GOT3 (cell line): ENCODE measurements around the gene MTUS2.

Source experiments
- DNase-seq: peaks from one replicate; lab custom pipeline; 2025; ENCODE audit warnings: mixed read lengths; lab: John Stamatoyannopoulos, UW

The MTUS2 gene

DNA sequence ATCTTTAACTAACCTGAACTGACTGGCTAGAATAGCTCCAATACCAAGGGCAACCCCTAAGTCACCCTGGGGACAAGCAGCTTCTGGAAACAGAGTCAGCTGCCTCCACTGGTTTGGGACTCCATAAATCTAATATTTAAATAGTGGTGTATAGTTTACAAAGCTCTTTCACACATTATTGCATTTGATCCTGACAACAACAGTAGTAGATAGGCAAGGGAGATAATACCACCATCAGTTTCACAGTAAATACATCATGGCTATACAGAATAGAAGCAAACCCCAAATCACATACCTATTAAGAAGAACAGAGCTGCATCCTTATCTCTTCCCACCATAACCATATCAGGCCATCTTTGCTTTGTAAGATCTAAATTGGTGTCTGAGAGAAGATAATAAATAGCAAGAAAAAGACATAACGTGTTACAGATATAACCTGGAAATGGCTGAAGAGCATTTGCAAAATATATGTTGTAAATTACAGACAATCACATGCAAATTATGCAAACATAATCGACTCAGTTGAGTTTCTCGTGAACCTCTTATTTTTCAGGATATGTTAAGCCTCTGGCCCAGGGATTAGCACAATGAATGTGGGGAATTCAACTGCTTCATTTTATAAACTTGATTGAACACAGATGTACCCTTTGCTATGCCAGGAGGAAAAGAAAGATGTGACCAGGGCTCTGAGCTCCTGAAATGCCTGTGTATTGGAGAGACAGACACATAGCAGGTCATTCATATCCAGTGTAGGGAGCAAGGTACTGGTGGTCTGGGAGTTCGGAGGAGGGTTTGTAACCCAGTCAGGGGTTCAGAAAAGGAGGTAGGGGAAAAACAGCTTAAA lies 632.9 kb downstream of the MTUS2 start:
- no peak for DNase-seq

DNA sequence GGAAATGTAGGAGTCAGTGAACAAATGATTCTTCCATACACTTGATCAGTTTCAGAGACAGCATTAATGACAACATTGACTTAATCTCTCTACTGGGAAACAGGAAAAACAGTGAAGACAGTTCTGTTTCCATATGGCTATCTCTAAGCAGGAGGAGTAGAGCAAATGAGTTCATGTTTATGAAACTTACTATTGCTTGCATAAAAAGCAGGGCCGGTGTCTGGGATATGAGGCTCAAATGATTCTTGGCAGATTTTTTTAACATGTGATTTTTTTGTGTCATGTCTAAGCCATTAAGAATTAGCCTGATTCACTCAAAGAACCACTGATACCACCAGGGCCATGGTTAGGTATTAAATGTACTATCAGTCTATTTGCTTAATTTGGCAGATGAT lies 633.5 kb downstream of the MTUS2 start:
- DNase-seq, result no peak

DNA sequence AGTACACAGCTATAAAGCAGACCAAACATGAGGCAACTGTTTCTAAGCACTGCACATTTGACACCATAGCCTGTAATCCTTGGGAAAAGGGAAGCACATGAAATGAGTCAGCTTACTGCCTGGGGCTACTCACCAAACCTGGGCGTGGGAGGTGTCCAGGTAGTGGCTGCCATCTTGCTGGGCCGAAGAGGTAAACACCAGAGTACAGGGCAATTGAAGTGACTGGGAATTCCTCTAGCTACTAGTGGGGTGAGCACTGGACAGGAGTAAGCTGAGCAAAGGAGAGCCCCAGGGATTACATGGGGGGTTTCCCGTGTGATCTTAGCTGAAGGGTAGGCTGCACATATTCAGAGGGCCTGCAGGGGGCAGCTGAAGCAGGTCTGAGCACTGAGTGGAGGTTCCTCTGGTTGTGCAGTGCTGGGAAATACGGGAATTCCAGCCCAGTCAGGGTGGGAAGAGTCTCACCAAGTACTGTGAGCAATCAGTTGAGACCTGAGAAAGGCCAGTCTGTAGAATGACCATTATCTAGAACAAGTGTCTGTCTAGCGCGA lies 634.9 kb downstream of the MTUS2 start:
- no peak for DNase-seq

DNA sequence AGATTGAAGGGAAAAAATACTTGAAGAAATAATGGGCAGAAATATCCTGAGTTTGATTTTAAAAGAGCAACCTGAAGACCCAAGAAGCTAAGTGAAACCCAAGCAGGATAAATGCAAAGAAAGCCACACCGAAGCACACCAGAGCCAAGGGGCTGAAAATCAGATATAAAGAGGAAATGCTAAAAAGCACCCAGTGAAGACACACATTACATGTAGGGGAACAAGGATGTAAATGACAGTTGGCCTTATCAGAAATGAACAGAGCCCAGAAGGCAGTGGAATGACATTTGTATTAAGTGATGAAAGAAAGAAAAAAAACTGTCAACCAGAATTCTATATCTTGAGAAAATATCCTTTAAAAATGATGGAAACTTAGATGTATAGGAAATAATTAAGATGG lies 636.3 kb downstream of the MTUS2 start:
- no peak for DNase-seq

DNA sequence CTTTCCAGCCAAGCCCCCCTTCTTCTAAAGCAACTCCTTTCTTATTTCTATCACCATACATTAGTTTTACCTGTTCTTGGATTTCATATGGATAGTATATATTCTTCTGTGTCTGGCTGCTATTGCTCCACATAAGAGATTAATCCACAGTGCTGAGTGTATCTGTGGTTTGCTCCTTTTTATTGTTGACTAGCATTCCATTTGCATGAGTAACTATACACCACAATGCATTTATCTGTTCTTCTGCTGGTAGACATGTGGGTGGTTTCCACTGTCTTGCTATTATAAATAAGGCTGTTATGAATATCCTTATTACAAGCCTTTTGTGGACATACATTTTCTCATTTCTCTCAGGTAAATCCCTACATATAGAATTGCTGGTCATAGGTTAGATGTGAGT lies 637.2 kb downstream of the MTUS2 start:
- no peak for DNase-seq

DNA sequence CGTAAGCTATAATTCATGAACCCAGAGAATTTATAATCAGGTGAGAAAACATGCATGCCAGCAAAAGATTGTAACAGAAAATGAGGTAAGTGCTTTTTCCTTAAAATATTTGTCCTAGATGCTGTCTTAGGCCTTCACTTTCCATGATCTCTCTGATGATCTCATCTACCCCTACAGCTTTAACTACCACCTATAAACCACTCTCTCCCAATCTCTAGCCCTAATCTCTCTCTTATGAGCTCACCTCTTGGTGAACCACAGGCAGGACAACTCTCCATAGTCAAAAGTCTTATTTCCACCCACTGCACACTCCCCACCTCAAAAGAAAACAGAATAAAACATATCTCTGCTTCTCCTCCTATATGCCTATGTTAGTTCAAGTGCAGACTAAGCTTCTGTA lies 638.3 kb downstream of the MTUS2 start:
- DNase-seq, result no peak

DNA sequence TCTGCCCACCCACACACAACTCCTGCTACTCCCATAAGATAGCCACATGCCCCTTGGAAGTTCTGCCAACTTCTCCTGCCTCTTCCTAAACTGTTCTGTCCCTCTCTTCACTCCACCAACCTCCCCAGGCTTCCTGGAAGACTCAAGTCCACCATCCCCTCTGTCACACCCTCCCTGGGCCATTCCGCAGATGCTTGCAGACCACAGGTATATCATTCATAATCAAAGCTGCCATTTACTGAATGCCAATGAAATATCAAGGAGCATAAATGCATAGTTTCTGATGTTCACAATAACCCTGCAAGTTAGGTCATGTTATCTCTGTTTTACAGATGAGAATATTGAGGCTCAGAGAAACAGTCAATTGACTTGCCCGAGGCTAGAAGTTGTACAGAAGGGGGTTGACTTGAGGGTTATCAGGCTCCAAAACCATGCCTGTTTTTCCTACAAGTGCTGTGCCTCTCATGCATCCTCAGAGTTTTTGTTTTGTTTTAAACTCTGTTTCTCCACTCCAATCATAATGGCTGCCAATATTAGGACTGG lies 639.7 kb downstream of the MTUS2 start:
- no peak for DNase-seq

DNA sequence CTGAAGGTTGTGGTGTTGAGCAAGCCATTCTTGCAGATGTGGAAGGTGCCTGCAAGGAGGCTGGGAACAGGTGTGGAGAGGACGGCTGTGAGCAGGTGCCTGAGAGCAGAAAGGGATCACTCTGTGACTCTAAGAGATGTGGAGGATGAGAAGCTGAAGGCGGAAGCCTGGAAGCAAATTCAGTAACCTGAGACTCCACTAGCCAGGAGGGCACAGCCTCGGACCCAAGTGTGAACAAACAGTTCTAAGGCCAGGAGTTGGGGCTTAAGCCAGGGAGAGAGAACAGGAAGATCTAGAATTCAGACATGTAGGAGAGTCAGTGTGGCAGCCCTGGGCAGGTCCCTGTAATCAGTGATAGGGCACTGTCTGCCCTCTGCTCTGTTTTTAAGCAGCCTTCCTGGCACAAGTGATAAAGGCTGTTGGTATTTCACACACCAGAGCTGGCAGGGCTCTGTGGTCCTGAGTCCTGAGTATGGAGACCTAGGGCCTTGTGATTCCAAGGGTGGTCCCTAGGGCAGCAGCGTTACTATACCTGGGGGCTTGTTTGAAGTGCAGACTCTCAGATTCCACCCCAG lies 644.1 kb downstream of the MTUS2 start:
- no peak for DNase-seq

DNA sequence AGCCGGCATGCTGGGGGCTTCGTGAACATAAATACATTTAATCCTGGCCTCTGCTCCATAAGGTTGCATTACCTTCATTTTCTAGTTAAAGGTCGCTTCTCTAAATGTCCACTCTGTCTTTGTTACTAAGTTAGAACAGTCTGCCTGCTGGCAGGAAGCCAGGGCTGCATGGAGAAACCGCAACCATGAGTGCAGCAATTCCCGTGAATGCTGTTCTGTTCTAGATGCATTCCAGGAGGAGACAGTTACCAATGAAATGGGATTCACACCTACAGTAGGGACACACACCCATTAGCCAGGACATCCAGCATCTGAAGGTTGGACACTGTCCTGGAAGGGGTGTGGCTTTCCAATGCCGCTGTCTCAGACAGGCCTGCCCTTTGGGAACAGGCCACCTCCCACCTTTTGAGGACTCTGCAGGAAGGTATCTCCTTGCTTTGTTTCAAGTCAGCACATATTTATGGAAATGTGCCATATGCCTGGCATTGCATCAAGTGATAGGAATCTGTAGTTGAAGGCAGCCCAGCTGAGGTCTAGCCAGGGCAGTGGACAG lies 645.7 kb downstream of the MTUS2 start:
- DNase-seq, result no peak

DNA sequence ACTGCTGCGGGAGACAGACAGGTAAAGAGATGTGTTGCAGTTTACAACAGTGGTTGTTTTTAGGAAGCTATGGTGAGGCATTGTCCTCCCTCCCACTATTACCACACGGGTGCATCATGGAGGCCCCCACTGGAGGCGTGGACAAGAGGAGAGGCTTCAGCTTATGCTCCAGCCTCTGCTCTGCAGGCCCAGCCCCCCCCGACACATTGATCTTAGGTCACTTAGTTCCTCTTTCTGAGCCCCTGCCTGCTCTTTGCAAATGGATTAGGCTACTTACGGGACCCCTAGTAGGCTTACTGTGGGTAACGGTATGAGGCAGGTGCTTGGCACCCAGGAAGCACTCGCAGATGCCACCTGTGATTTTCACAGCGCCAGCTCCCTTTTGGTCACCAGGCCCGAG lies 651.4 kb downstream of the MTUS2 start:
- DNase-seq, result no peak

DNA sequence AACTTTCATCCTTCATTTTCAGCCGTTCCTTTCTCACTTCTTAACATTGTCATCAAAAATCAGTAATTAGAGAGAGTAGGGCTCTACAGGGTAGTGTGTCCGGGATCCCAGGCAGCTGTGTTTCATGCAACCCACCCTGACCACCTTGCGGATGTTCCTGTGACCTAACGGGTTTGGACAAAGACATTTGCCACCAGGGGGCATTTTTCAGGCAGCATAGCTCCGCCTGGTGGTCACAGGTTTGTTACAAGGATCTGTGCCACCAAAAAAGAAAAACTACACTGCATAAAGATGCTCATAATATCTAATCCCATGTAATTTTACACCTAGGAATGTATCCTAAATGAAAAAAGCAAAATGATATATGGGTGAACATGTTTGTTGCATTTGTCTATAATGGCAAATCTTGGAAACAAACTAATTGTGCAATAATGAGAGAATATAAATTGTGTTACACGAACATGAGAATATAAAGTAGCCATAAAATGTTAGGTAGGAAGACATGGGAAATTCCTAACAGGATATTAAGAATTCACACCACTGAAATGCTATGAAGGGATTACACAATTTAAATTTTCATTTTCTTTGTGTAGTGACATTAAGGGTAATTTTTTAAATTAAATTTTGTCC lies 652.3 kb downstream of the MTUS2 start:
- no peak for DNase-seq

DNA sequence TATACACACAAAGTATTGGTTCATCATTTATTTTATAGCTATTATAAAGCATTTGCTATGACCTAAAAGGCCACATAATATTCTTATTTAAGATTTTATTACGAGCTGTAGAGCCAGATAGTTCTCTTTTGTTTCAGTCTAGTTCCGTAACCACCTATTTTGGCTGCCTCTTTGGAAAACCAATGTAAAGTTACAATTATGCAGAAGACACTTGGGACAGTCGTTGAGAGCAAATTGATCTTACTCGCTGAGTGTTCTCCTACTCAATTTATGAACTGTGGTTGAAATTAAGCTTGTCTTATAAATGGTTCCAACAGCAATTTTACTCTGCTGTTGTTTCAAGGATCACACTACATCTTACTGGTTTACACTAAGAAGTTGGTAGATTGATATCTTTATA lies 653.0 kb downstream of the MTUS2 start:
- DNase-seq, result no peak

DNA sequence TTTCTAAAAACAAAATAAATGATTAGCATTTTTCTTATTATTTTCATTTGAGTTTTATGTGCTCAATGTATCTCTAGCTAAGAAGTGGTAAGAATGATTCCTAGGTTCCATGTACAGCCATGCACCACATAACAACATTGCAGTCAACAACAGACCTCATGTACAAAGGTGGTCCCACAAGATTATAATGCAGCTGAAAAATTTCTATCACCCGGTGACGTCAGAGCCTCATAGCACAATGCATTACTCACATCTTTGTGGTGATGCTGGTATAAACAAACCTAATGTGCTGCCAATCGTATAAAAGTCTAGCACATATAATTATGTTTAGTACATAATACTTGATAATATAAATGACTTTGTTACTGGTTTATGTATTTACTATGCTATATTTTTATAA lies 654.9 kb downstream of the MTUS2 start:
- no peak for DNase-seq

DNA sequence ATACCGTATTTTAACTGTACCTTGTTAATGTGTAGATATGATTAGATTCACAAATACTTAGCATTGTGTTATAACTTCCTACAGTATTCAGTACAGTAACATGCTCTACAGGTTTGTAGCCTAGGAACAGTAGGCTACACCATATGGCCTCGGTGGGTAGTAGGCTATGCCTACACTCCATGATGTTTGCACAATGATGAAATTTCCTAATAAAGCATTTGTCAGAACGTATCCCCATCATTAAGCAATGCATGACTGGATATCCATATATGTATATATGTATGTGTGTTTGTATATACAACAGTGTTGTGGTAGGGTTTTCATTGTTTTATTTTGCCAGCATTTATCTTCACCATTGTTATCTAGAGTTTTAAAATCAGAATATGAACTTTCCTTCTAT lies 655.9 kb downstream of the MTUS2 start:
- no peak for DNase-seq

DNA sequence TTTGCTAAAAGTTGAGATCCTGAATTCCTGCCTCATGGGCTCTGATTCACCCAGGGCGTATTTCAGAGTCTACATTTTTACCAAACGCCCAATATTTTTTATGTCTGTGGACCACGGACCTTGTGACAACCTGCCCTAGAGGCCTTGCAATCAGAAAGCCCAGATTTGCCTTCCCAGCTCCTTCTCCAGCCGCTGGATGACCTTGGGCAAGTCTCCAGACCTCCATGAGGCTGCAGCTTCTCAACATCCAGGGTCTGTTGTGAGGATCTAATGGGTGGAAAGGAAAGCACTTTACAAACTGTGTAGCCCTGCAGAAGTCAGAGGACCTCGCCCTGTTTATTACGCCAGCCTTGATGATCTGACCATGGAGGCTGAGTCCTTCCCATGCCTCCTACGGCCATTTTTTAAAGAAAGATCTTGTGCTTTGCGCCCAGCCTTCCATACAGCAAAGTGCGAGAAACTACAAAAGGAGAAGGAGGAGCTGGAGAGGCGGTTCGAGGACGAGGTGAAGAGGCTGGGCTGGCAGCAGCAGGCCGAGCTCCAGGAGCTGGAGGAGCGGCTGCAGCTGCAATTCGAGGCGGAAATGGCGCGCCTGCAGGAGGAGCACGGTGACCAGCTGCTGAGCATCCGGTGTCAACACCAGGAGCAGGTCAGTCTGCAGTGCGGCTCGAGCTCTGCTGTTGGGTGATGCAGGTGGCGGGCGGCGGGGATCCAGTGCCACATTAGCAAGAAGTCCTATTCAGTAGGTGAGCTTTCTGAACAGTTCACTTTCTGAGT lies 659.8 kb downstream of the MTUS2 start:
- DNase-seq, result no peak

DNA sequence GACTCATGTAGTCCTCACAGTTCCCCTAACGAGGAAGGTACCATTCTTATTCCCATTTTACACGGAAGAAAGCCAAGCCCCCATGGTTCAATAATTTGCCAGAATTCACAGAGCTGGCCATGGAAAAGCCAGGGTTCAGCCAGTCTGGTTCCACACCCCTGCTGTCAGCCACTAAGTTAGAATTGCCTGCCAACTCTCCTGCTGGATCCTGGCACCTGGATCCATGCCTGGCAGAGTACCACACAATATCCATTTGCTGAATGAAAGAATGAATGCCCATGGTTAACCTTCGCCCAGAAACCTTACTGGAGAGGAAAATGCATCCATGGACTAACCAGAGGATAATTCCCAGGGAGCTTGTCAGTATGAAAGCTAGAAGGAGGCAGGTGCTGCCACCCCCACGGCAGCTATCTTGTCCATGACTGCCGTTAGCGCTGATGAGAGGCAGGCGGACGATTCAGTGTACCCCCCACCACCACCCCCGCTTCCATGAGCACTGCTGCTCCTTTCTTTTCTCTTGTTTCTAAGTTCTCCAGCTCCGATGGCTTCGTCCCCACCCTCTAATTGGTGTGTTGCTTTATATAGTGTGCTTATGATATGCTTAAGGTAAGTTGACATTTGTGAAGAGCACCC lies 660.9 kb downstream of the MTUS2 start:
- DNase-seq, result no peak

DNA sequence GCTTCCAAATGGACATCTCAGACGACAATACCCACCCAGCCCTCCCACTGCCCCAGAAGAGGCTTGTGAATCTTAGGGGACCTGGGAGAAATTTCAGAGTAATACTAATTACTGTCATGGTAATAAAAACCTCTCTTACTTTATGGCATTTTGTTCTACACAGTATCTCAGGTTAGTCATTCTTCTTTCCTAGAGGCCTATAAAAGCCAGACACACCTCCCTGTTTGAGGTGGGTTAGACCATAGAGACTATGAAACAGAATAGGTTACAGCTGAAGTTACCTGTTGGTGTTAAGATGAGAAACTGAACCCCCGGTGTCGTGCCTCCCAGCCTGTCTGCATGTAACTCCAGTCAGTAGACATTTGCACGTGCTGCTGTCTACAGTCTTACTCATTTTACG lies 661.5 kb downstream of the MTUS2 start:
- no peak for DNase-seq

DNA sequence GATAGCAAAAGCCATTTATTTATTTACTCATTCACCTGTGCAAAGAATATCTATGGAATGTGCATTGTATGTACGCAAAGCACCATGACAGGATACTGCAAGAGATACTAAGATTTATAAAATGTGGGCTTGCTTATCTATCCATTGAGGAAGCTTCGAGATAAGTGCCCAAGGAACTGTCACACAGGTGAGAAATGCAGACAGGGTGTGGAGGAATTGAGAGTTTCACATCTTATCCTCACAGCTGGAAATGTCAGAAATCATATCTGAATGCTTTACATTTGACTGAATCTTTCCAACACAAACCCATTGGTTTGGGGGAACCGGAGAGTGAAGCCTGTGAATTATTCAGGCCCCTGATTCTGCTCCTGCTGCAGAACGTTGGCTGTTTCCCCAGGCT lies 662.4 kb downstream of the MTUS2 start:
- DNase-seq, result no peak

DNA sequence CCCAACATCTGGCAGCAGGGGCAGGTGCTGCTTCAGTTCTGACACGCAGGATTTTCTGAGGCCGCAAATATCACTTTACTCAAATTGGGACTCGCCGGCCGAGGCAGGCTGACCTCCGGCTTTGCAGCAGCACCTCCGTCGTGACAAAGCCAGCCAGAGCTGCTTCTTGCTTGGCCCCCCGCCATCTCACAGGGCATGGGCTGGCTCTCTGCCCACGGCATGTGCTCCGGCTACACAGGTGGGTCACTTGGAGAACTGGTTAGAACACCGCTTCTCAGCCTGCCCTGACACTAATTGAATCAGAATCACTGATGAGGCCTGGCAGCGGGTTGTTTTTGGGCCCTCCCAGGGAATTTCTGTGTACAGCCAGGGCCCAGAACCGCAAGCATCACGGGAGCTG lies 663.1 kb downstream of the MTUS2 start:
- DNase-seq, result no peak

DNA sequence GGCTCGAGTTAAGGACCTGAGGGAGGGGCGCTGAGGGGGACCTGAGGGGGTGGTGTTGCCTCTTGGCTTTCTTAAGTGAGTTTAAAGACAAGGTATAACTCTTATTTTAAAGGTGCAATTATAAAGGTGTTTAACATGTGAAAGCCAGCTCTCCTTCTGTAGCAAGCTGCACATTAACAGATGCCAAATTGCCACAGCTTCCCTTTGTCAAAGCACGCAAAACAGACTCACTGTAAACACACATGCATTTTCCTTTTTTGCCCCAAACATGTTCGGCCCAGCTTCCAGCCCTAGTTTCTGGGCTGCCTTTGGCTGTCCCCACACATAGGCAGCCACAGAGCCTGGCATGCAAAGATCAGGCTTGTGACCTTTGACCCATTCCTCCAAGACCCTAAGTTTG lies 663.5 kb downstream of the MTUS2 start:
- no peak for DNase-seq

DNA sequence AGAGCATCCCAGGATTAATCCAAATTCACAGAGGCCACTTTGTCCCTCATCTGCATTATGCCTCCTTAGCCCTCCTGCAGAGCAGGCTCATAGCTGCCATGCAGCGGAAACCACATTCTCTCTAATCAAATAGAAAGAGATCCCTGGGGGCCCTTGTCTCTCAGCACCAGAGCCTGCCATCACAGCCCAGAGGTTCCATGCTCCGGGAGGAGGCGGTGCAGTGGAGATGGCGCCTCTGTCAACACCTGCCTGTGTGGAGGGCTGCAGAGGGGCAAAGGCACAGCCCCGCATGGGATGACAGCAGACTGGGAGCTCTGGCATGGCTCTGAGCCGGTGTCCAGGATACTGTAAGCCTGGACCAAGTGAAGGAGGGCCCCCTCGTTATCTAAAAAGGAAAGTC lies 664.1 kb downstream of the MTUS2 start:
- DNase-seq, result no peak
